Middle frontal gyrus (tissue), 1 donor: Measurements from ENCODE around the gene GRIA4.

Experiments
- DNase-seq: peaks from one replicate; pipeline ENCODE4 v3.0.0-alpha.2; 2015; ENCODE audit warnings: low spot score; ENCODE audit errors: extremely low spot score

GRIA4 gene

DNA sequence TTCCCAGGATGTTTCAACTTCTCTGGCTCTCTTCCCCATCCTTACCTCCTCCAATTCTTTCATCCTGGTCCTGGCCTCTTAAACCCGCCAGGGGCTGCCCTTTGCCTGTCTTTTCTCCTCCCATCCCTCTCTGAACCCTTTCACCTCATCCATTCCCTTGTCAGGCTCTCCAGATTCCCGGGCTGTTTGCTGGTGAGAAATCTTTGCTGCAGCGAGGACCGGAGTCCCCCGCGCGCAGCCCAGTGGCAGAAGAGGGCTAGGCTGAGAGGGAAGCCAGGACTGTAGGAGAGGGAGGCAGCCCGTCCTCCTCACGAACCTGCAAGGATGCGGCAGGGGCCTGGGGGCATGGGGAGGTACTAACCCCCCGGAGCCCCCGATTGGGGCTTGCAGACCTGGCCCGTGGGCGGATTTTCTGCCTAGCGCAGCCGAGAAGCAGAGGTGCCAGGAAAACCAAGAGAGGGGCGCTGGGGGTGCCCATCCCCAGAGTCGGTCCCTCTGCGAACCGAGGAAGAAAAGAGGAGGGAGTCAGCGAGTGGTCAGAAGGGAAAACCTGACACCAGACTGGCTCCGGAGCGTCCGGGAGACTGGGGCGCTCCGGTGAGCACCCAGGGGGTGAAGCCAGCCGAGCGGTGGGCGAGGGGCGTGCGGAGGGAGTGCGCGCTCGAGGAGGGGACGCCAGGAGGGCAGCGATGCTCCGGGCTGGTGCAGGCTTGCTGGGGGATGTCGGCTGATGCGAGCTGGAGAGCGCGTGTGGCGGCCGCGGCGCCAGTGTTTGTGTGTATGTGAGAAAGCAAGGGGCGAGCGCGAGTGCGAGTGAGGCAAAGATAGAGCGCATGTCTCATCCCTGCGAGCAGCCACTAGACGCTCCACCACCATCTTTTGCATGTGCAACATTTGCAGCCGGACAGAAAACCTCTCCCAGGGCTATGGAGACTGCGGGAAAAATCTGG lies at the start of gene GRIA4:
GRIA4 (plus strand) TSS at position 242 of the 950 bp plus-strand sequence. CDS start 925 bp downstream, outside the sequence.
- DNase-seq = peak; percentile 54

DNA sequence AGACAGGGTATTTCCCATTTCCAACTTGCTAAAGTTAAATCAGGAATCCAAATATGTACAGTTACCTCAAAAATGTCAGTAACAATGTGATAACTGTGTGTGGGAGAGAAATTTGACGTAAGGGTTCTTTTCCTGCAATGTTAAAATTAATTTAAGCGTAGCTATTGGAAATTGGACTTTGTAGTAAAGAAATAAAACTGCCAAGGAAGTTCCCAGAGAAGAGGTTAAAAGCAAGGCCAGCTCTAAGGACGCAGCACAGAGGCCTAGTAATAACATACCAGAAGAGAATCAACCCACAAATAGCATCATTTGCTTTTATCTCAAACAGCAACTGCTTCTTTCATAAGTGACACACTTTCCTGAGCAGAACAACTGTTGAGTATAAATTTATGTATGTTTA lies 36.8 kb upstream of the GRIA4 start:
- DNase-seq = no peak

DNA sequence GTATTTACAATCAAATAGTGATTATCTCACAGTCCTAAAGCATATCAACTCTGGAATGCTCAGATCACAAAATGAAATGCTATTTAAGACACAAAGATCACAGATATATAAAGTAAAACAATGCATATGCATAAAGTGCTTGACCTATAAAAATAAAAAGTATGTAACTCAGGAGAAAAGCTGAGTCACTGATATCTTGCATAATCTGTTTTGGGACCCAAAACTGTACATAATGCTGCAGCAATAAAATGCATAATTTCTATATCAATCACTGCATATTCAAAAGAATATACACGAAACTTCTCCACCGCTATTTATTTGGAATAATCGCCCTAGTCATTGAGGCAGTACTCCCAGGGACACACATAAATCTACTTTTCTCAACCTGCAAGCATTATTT lies 34.9 kb upstream of the GRIA4 start:
- DNase-seq = no peak

DNA sequence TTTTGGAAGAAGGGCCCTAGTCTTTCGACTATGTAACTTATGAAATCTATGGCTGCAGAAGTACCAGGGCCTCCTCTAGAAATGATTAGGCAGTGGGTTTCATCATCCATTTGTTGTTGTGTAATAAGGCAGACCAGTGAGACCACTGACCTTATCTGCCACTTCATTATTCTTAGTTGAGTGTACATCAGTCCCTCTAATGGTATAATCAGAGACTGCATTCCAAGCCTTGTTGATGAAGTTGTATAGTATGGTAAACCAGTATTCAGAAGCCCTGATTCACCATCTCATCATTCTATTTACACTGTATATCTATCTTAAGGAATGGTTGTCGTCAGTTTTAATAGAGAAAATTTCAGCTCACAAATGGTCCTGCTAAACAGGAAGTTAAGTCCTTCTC lies 32.2 kb upstream of the GRIA4 start:
- no peak for DNase-seq

DNA sequence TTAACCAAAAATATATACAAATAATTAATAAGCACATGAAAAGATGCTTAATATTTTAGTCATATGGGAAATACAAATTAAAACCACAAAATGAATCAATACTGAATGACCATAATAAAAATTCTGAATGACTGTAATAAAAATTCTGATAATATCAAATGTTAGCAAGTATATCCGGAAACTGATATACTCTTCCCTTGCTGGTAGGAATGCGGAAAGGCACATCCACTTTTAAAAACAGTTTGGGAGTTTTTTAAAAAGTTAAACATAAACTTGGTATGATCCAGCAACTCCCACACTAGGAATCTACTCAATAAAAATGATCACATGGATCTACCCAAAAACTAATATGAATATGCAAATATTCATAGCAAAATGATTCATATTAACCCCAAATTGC lies 30.8 kb upstream of the GRIA4 start:
- no peak for DNase-seq

DNA sequence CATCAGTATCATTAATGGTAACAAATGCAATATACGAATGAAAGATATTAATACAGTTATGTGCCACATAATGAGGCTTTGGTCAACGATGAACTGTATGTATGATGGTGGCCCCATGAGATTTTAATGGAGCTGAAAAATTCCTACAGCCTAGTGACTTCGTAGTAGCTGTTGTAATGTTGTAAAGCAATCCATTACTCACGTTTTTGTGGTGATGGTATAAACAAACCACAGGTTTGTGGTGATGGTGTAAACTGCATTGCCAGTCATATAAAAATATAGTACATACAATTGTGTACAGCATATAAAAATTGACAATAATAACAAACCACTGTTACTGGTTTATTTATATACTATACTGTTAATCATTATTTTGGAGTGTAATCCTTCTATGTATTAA lies 27.4 kb upstream of the GRIA4 start:
- no peak for DNase-seq

DNA sequence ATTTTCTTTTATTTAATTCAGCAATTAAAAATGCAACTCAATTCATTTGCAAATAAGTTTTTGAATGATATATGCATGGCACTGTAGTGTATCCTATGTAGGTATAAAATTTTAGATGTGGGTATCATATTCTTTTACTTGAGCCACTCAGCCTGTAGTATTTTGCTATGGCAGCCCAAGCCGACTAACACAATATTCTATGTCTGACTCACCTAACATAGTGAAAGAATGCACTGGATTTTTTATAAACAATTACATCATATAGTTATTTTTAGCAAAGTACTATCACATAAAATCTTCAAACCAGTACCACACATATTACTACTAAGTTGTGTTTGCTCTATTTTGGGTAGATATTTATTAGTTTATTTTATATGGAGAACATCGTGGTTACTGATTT lies 21.9 kb upstream of the GRIA4 start:
- no peak for DNase-seq

DNA sequence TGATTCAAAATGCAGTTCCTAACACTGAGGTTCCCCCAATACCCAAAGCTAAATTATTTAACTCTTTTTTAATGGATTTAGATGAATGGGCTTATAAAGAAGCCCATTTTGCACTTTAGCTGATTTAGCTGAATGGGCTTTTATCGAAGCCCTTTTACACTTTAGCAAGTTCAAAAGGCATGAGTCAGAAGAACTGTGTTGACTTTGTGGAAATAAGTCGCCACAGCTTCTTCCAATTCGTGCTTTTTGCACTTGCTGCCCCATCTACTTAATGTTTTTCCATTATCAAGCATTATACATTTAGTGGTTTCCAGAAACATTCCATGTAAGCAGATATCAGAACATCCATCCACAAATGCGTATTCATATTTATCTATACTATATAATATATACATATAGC lies 20.5 kb upstream of the GRIA4 start:
- DNase-seq = no peak

DNA sequence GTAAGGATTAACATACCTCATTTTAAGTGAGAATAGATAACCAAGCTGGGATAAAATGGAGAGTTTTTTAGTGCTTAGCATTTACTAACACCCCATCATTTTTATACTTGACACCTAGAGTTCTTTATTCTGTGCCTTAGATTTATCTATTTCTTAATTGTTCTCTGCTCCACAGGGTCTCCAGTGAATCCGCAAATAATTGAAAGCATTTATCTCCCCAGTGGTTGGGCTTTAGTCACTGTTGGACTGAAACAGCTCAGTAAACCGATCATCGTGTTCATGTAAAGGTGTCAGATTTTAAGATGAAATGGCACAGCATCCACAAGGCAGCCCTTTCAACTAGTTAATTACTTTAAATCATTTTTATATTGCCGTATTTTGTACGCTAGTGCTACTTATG lies 17.8 kb upstream of the GRIA4 start:
- no peak for DNase-seq

DNA sequence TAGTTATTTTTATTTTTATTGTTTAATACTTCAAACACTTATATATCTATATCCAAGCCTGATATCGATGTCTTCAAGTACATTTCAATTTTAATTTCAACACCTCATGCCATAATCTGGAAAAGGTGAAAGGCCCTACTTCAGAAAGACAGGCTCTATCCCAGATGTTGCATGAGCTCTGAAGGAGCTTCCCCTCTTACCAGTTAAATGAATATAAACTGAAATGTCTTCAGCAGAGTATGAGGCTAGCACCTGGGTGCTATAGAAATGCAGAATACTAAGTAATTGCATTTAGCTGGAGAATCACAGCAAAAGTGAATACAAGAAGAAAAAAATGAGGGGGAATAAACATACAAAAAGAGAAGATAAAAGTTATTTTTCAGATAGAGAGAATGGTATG lies 11.5 kb upstream of the GRIA4 start:
- DNase-seq = no peak

DNA sequence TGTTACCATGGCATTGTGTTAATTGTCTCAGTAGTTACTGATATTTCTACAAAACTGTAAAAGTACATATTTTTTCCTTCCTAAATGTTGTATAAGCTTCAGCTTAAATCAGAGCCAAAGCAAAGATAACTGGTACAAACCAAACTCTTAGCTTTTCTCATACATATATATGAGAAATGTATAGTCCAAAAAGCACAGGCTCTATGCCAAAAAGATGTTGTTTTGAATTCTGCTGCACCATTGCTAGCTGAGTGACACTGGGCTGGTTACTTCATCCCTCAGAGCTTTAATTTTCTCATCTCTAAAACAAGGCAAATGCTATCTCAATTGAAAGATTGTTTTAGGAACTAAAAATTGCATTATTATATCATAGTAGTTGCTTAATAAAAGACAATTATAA lies 6.7 kb upstream of the GRIA4 start:
- DNase-seq = no peak

DNA sequence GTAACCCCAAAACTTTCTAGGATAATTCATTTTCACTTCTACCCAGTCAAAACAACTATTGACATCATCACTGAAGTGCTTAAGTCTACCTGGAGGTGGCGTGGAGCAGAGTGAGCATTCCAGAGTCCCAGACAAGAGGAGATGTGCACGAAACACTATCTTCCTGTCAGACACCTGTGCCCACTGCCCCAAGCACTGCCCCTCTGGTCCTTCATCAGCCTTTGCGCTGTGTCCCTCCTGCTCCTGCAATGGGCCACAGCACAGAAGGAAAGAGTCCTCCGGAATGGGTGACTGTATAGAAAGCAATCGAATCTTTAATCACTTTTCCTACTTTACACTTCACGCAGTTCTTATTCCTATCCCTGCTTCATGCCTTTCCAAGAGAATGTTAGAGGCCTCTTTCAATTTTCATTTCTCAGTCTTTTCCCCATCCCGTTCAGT lies 512 bp upstream of the GRIA4 start:
- no peak for DNase-seq

DNA sequence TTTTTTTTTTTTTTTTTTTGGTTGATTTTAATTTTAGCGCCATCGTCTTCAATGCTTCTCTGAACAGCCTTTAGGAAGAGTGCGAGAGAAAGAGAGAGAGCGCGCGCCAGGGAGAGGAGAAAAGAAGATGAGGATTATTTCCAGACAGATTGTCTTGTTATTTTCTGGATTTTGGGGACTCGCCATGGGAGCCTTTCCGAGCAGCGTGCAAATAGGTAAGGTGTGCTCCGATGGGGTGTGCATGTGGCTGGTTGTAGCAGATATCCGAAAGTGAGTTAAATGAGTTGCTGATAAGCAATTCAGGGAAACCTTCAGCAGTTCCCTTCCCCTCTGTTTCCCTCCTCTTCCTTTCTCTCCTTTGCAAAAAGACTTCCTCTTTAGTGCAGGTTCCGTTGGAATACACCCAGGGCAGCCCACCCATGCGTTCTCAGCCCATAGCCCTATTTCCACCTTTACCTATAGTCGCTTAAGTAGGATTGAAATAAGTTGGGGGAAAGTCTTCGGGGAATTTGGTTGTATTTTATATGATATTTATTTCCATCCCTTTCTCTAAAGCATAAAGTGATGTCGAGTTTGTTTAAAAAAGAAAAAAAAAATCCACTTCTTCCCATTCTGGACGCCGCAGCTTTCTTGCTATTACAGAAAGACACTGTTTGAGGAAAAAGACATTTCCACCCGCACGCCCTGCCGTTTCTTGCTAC lies 1.1 kb downstream of the GRIA4 start:
- no peak for DNase-seq

DNA sequence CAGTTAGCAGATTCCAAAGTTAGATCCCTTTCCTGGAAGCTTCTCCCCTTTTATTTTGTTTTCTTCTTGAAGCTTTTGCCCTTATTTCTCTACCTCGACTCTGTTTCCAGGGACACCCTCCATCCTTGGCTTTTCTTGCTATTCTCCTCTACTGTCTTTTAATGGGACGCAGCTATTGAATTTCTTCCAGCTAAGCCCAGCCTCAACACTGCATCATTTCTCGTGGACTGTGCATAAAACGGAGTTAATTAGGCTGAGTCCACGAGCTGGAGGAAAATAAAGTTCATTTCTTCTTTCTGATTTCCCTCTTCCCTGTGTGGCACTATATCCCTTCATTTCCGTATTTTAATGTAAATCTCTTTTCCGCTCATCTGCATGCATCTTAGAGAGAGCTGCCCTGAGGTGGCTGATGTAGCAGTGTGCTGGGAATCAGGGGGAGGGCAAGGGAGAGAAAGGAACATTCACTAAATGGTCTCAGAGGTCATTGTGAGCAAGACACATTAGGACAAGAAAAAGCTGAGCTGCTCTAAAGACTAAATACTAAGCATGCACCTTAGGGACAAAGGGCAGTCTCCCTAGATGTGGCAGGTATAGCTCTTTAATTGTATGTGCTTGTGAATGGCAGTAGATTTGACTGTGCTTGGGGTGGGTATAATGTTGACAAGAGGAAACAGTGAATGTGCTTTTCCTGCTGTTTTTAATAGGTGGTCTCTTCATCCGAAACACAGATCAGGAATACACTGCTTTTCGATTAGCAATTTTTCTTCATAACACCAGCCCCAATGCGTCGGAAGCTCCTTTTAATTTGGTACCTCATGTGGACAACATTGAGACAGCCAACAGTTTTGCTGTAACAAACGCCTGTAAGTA lies 1.9 kb downstream of the GRIA4 start:
- no peak for DNase-seq

DNA sequence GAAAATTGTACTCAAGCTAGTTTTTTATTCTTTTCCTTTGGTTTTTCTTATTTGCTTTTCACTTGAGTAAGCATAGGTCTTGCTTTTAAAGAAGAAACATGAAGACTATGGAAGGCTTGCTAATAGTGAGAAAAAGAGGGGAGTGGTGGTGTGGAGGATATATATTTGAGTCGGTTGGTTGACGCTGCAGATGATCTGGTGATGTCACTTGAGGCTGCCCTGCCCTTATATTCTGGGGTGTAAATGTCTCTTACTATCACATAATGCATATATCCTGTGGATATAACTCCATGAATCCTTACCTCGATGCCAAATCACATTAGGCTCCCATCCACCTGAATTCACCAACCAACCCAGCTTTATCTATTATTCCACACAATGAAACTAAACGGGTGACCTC lies 2.9 kb downstream of the GRIA4 start:
- no peak for DNase-seq

DNA sequence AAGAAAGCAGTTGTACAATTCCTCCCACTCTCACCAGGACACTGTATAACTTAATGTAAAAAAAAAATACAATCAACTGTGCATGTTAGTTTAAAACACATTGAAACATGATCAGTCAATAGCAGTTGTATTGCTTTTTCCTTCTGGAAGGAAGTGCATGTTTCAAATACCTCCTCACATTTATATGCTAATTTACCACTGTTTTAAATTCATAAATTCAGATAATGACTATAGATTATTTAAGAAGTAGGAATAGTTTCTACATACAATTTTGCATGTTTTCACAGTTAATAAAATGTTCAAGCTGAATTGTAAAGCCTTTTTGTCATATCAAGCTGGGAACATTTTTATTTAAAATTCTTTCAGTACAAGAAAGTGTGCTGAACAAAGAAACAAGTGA lies 3.3 kb downstream of the GRIA4 start:
- DNase-seq = no peak

DNA sequence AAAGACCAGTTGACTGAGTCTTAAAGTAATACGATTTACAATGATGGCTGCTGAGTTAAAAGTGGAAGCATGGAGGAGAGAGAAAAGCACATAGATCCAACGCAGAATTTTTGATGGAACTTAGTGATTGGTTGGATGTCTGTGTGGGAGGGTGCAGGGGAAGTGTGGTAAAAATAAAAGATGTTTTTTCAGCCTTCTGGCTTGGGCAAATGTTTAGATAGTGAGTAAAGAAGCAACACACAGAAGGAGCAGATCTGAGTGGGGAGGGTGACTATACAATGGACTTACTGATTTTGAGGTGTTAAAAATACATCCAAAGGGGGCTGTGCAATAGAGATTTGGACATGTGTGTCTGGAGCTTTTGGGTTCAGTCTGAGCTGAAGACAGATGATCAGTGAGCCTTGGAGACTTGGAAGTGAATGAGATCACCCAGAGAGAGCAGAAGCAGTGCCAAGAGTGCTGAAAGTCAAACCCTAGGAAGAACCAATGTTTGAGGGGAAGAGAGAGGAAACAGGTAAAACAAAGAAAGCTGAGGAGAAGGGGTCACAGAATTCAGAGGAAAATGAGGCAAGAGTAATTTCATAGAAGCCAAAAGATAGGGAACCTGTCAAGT lies 8.6 kb downstream of the GRIA4 start:
- DNase-seq = no peak

DNA sequence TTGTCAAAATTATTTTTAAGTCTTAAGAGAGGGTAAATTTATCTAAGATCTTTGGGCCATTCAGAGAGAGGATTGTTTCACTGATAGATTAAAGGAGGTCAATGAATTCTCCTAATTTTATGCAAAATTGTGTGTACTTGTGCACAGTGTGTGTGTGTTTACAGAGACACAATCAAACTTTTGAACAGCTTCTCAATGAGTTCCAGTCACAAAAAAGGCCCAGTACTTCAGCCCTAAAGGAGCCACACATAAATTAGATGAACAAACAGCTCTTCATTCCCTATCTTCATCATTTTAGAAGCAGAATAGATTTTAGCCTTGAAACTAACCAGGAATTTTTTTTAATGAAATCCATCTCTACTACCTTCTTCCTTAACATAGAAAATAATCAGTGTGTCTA lies 9.7 kb downstream of the GRIA4 start:
- DNase-seq = no peak

DNA sequence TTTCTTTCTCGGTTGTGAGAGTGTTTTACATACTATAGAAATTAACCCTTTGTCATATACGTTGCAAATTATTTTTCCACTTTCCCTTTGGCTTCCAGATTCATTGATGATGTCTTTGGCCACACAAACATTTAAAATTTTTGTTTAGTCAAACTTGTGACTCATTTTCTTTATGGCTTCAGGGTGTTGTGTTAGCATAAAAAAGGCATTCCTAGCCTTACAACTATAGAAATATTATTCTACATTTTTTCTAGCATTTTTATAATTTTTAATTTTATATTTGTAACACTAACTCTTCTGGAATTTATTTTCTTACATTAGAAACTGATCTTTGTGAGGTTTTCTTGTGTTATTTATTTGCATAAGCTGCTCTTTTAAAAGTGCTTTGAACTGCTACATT lies 12.1 kb downstream of the GRIA4 start:
- no peak for DNase-seq

DNA sequence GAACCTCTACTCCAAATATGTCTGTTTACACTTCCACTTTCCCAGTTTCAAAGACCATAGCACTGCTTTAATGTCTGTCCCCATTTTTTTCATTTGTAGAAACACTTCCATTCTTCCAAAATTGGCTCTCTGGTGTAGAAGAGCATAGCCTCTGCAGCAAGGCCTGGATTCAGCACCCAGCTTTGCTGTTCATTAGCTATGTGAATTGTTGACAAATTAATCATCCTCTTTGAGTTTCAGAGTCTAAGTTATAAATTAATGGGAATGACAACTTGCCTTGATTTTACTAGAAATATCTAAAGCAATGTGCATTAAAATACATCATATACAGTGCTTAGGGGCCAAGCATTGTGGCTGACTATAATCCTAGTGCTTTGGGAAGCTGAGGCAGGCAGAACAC lies 22.4 kb downstream of the GRIA4 start:
- no peak for DNase-seq

DNA sequence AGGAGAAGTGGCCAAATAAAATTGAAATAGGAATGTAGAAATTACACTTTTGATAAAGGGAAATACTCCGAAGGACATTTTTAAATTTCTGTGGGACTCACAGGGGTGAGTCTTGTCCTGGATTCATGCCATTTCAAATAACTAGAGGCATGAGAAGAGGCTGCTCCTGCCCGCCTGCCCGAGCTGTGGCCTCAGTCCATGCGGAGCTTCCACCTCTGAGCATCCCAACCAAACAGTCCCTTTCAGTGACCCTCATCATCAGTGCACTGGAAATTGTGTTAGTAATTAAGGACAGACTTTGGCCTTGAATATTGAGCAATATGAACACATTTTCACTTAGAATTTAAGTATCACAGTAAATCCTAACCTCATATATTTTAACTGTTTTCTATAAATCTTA lies 25.6 kb downstream of the GRIA4 start:
- DNase-seq = no peak
